Panc1 (cell line): ENCODE results near the gene PSMB5. TPM values are rescaled to one million over a fixed set of nuclear protein-coding genes. Genes with fewer than 3 reads are reported as not detected.

Source experiments
- ATAC-seq: fragments of 200-7000 bp; cut with Tn5 transposase; 2 replicates; pipeline ENCODE4 v1.9.1; 2020; ENCODE audit warnings: mild to moderate bottlenecking, moderate library complexity
- BruUV-seq: library from RNA; stranded (reverse); fragments of 400-500 nt; replicated peaks from 2 replicates; lab custom pipeline; 2021; lab: Mats Ljungman, UMichigan
- CTCF ChIA-PET: fragments of 300-600 bp; sonication (Branson Sonifier 250); formaldehyde crosslinking; loops from one replicate; lab custom pipeline; 2022; ENCODE audit warnings: antibody characterized with exemption; lab: Charles Lee
- POLR2A ChIA-PET: fragments of 300-600 bp; sonication (Branson Sonifier 250); formaldehyde crosslinking; loops from one replicate; lab custom pipeline; 2022; ENCODE audit warnings: antibody characterized with exemption; lab: Charles Lee
- DNase-seq: peaks from one replicate; pipeline ENCODE4 v3.0.0-alpha.2; 2010; ENCODE audit warnings: low read depth, low spot score
- H3K27ac ChIP-seq: 2 replicates; pipeline ENCODE4 v1.5.1; 2011; ENCODE audit warnings: mild to moderate bottlenecking, low read length, inconsistent platforms
- H3K27me3 ChIP-seq: fragments of 200-500 bp; sonication (Bioruptor generic); 2 replicates; pipeline ENCODE4 v1.6.0; 2014; ENCODE audit warnings: low read length, inconsistent platforms; ENCODE audit not compliant: control insufficient read depth, insufficient read depth
- H3K36me3 ChIP-seq: fragments of 200-500 bp; sonication (Bioruptor generic); 2 replicates; pipeline ENCODE4 v1.5.1; 2014; ENCODE audit warnings: inconsistent platforms, mild to moderate bottlenecking, low read length, moderate library complexity; ENCODE audit not compliant: control insufficient read depth, insufficient read depth
- H3K4me1 ChIP-seq: 2 replicates; pipeline ENCODE4 v1.5.1; 2011; ENCODE audit warnings: inconsistent platforms, mild to moderate bottlenecking, low read length, moderate library complexity; ENCODE audit not compliant: control insufficient read depth, insufficient read depth
- H3K4me3 ChIP-seq, 2 experiments: 2 replicates each; pipeline ENCODE4 v1.5.1; 2011 to 2012; ENCODE audit warnings: low read depth in 2 of 2, low read length in 2 of 2, mild to moderate bottlenecking in 2 of 2, inconsistent platforms in 1 of 2, moderate library complexity in 1 of 2
- H3K9me3 ChIP-seq: fragments of 200-500 bp; sonication (Bioruptor generic); 2 replicates; pipeline ENCODE4 v1.5.1; 2014; ENCODE audit warnings: low read depth, mild to moderate bottlenecking, inconsistent platforms, low read length, moderate library complexity; ENCODE audit not compliant: control insufficient read depth, insufficient read depth
- POLR2AphosphoS5 ChIP-seq: IDR thresholded peaks from 2 replicates; pipeline ENCODE4 v1.6.1; 2012; ENCODE audit warnings: mild to moderate bottlenecking, low read depth, low read length, moderate library complexity
- SIN3A ChIP-seq: IDR thresholded peaks from 2 replicates; pipeline ENCODE4 v1.6.1; 2012; ENCODE audit warnings: low read depth, mild to moderate bottlenecking, low read length, moderate library complexity, borderline replicate concordance; ENCODE audit not compliant: insufficient read depth
- TCF7L2 ChIP-seq: IDR thresholded peaks from 2 replicates; pipeline ENCODE4 v1.6.1; 2011; ENCODE audit warnings: mild to moderate bottlenecking, low read depth, low read length, inconsistent platforms
- in situ Hi-C: cut with HindIII; loops from 2 replicates; pipeline ENCODE4 v1.10.0; 2016; ENCODE audit warnings: low sequenced_read_pairs, low pct_unique_long_range_greater_than_20kb
- intact Hi-C: fragments of 100-400 bp; cut with micrococcal nuclease; formaldehyde crosslinking; loops from one replicate; pipeline ENCODE4 v1.10.0; 2022; ENCODE audit not compliant: unreplicated experiment
- total RNA-seq: library from RNA; stranded (reverse); gene quantifications from one replicate; pipeline ENCODE4 v1.2.1, GENCODE V29; 2021; ENCODE audit not compliant: unreplicated experiment
- TF ChIP-seq, protein P1 (sequence below), 2 experiments: IDR thresholded peaks; 2 replicates each; pipeline ENCODE4 v1.6.1; 2011 to 2012; ENCODE audit warnings: low read depth in 2 of 2, control low read depth in 1 of 2, low read length in 1 of 2, mild to moderate bottlenecking in 1 of 2, moderate library complexity in 1 of 2; ENCODE audit not compliant: insufficient read depth in 1 of 2
- TF ChIP-seq, protein P2 (sequence below): fragments of 450-650 bp; IDR thresholded peaks from 2 replicates; pipeline ENCODE4 v1.5.1; 2017; ENCODE audit warnings: mild to moderate bottlenecking

Gene PSMB5
- total RNA-seq, 1 experiment from 2014 or later, result 149 TPM

DNA sequence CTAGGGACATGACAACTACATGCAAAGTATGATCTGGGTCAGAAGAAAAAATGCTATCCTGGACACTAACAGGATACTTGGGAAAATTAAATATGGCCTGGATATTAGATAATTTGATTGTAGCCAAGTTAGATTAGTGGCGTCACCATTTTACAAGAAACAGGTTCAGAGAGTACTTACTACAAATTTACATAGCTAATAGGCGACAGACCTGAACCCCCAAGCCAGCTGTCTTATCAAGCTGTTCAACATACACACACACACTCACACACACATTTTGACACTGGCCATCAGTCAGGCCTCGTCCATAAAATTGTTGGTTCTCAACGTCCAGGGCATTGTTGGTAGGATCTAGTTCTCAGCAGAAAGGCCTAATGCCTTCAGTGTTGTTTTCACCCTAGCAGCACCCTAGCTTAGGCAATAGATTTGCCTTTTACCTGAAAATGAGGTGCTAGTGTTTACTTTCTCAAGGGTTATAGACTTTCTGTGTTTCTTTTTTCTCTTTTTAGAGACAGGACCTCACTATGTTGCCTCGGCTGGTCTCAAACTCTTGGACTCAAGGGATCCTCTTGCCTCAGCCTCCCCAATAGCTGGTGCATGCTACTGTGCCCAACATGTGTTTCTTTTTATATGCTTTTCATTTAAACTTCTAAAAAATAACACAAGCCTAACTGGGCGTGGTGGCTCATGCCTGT lies 21.5 kb downstream of the PSMB5 start:
- H3K9me3 ChIP-seq, result no peaks in the 10 kb centered on the region
- CTCF ChIA-PET, result no interaction called here
- no peaks in the 10 kb centered on the region for H3K36me3 ChIP-seq
- TF ChIP-seq, protein P1, sequence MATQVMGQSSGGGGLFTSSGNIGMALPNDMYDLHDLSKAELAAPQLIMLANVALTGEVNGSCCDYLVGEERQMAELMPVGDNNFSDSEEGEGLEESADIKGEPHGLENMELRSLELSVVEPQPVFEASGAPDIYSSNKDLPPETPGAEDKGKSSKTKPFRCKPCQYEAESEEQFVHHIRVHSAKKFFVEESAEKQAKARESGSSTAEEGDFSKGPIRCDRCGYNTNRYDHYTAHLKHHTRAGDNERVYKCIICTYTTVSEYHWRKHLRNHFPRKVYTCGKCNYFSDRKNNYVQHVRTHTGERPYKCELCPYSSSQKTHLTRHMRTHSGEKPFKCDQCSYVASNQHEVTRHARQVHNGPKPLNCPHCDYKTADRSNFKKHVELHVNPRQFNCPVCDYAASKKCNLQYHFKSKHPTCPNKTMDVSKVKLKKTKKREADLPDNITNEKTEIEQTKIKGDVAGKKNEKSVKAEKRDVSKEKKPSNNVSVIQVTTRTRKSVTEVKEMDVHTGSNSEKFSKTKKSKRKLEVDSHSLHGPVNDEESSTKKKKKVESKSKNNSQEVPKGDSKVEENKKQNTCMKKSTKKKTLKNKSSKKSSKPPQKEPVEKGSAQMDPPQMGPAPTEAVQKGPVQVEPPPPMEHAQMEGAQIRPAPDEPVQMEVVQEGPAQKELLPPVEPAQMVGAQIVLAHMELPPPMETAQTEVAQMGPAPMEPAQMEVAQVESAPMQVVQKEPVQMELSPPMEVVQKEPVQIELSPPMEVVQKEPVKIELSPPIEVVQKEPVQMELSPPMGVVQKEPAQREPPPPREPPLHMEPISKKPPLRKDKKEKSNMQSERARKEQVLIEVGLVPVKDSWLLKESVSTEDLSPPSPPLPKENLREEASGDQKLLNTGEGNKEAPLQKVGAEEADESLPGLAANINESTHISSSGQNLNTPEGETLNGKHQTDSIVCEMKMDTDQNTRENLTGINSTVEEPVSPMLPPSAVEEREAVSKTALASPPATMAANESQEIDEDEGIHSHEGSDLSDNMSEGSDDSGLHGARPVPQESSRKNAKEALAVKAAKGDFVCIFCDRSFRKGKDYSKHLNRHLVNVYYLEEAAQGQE (IDR thresholded peaks at IDR 0.05; ENCODE audit: insufficient read depth in 1 of 2, low read depth in 2 of 2, low read length in 1 of 2), result no peak
- TF ChIP-seq POLR2AphosphoS5 (no peak), SIN3A (no peak), TCF7L2 (no peak)
- TF ChIP-seq, protein P2, sequence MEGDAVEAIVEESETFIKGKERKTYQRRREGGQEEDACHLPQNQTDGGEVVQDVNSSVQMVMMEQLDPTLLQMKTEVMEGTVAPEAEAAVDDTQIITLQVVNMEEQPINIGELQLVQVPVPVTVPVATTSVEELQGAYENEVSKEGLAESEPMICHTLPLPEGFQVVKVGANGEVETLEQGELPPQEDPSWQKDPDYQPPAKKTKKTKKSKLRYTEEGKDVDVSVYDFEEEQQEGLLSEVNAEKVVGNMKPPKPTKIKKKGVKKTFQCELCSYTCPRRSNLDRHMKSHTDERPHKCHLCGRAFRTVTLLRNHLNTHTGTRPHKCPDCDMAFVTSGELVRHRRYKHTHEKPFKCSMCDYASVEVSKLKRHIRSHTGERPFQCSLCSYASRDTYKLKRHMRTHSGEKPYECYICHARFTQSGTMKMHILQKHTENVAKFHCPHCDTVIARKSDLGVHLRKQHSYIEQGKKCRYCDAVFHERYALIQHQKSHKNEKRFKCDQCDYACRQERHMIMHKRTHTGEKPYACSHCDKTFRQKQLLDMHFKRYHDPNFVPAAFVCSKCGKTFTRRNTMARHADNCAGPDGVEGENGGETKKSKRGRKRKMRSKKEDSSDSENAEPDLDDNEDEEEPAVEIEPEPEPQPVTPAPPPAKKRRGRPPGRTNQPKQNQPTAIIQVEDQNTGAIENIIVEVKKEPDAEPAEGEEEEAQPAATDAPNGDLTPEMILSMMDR, result no peak
- BruUV-seq, result no TSS peak
- no peak overlapping the region for H3K4me3 ChIP-seq
- intact Hi-C loops (no loop called here), in situ Hi-C loops (no loop called here)
- POLR2A ChIA-PET, result no interaction called here
- H3K4me1 ChIP-seq, result peaks cover 9% of the 10 kb centered on the region; the same call in 1 of the 2 replicates
- DNase-seq (no peak), ATAC-seq (no peak)
- no peak overlapping the region for H3K27ac ChIP-seq
- H3K27me3 ChIP-seq, result no peaks in the 10 kb centered on the region

- ATAC-seq (peak; percentile 73), DNase-seq (peak; percentile 39)
- Histone ChIP-seq H3K9me3 (no peaks in the 10 kb centered on the region), H3K4me3 (peak within 1 kb of the TSS; percentile 53 to 68), H3K36me3 (no peaks in the 10 kb centered on the region; the same call in 1 of the 2 replicates), H3K27me3 (no peaks in the 10 kb centered on the region), H3K27ac (peak within 1 kb of the TSS; percentile 99), H3K4me1 (peaks cover 22% of the 10 kb centered on the region)
- in situ Hi-C loops (no loop called here), intact Hi-C loops (no loop called here)
- POLR2A ChIA-PET, result no interaction called here
- BruUV-seq, result no TSS peak
- CTCF ChIA-PET, result no interaction called here
- TF ChIP-seq POLR2AphosphoS5, result peak; percentile 63; the same call in 1 of the 2 replicates
- TF ChIP-seq, protein P1 (IDR thresholded peaks at IDR 0.05; ENCODE audit: insufficient read depth in 1 of 2, low read depth in 2 of 2, low read length in 1 of 2), result no peak
These were observed 24.6 kb downstream of the PSMB5 start, which contains the start of gene C14orf93 for GRCh38 chr14:23009939-23010726. TSS of gene C14orf93 (minus strand) at chr14:23010143. CDS start at chr14:22999023, 11,120 bp downstream.
